Keratinocyte (primary cell): ENCODE results near the gene MYDGF.

ENCODE experiments used
- EZH2 ChIP-seq: IDR thresholded peaks from one replicate; pipeline ENCODE4 v1.6.1; 2012; ENCODE audit warnings: inconsistent platforms, mild to moderate bottlenecking, low read length, moderate library complexity
- TF ChIP-seq, protein P1 (sequence below), 3 experiments: IDR thresholded peaks in 1 of 3; conservative IDR thresholded peaks in 1 of 3; optimal IDR thresholded peaks in 1 of 3; 2 replicates in 2 of 3; 3 replicates in 1 of 3; pipeline versions ENCODE3 to v1.5.1; 2011; ENCODE audit warnings: low read length in 3 of 3, mild to moderate bottlenecking in 3 of 3, moderate library complexity in 2 of 3, control low read depth in 1 of 3, inconsistent platforms in 1 of 3; ENCODE audit not compliant: insufficient read depth in 2 of 3; ENCODE audit errors: extremely low read depth in 1 of 3

DNA sequence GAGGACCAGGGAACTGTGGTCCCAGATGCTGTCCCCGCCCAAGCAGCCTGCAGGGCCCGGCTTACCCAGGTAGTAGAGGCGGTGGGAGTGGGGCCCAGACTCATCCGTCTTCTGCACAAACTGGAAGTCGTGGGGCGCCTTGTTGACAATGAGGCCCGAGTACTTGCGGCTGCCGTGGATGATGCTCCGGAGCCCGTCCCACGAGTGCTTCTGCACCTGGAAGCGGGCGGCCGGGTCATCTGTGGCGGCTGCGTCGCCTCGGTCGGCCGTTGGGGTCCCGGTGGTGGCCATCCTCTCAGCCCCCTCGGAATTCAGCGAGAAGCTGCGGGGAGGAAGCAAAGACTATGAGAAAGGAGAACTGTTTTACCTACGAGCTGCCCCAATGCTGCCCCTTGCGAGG lies 43.9 kb upstream of the MYDGF start:
- TF ChIP-seq, protein P1, sequence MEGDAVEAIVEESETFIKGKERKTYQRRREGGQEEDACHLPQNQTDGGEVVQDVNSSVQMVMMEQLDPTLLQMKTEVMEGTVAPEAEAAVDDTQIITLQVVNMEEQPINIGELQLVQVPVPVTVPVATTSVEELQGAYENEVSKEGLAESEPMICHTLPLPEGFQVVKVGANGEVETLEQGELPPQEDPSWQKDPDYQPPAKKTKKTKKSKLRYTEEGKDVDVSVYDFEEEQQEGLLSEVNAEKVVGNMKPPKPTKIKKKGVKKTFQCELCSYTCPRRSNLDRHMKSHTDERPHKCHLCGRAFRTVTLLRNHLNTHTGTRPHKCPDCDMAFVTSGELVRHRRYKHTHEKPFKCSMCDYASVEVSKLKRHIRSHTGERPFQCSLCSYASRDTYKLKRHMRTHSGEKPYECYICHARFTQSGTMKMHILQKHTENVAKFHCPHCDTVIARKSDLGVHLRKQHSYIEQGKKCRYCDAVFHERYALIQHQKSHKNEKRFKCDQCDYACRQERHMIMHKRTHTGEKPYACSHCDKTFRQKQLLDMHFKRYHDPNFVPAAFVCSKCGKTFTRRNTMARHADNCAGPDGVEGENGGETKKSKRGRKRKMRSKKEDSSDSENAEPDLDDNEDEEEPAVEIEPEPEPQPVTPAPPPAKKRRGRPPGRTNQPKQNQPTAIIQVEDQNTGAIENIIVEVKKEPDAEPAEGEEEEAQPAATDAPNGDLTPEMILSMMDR (optimal IDR thresholded peaks at IDR 0.05 in 1 of 3, IDR thresholded peaks at IDR 0.05 in 1 of 3, conservative IDR thresholded peaks at IDR 0.05 in 1 of 3; ENCODE audit: extremely low read depth in 1 of 3, insufficient read depth in 2 of 3, low read length in 3 of 3) = no peak
- no peak for TF ChIP-seq EZH2
